HG03460 (cell line): ENCODE data around the gene SRSF9.
"Not testable (repeated sequence)": the region's sequence is repeated elsewhere in the genome, so short reads cannot be mapped to it uniquely, and the experiment has no call there.

ENCODE experiments used
- ATAC-seq: cut with Tn5 transposase; IDR thresholded peaks from one replicate; pipeline ENCODE4 v1.9.1; 2021; ENCODE audit not compliant: unreplicated experiment

SRSF9 gene

GRCh38 chr12:120469450-120470149 is at the start of gene SRSF9:
Gene SRSF9, minus strand, starts transcription at chr12:120469748. Its CDS starts 139 bp downstream, at chr12:120469609.
- ATAC-seq, result peak; percentile 85

GRCh38 chr12:120519324-120519723 is 49.8 kb upstream of the SRSF9 start:
- not testable (repeated sequence) for ATAC-seq

- no peak for ATAC-seq
Measured at GRCh38 chr12:120515496-120515895, 45.9 kb upstream of the SRSF9 start.

- ATAC-seq, result no peak
Measured at GRCh38 chr12:120514002-120514401, 44.5 kb upstream of the SRSF9 start.

- no peak for ATAC-seq
Measured at GRCh38 chr12:120508537-120508936, 39.0 kb upstream of the SRSF9 start.

- ATAC-seq, result no peak
Measured at GRCh38 chr12:120504587-120504986, 35.0 kb upstream of the SRSF9 start.

GRCh38 chr12:120500581-120500980 is 31.0 kb upstream of the SRSF9 start:
- no peak for ATAC-seq

GRCh38 chr12:120498870-120499515 is 29.4 kb upstream of the SRSF9 start:
- no peak for ATAC-seq

GRCh38 chr12:120497524-120498150 is 28.1 kb upstream of the SRSF9 start:
- ATAC-seq, result no peak

GRCh38 chr12:120496413-120497340 is 27.1 kb upstream of the SRSF9 start:
- ATAC-seq, result peak; percentile 12

GRCh38 chr12:120495731-120496412 is 26.3 kb upstream of the SRSF9 start, which contains the start of gene DYNLL1:
Gene DYNLL1, plus strand, starts transcription at chr12:120496113. Its CDS starts 309 bp downstream, at chr12:120496422.
- peak; percentile 89 for ATAC-seq

GRCh38 chr12:120495186-120495730 is 25.7 kb upstream of the SRSF9 start:
- ATAC-seq, result peak; percentile 4

- no peak for ATAC-seq
Measured at GRCh38 chr12:120490833-120491512, 21.4 kb upstream of the SRSF9 start.

- no peak for ATAC-seq
Measured at GRCh38 chr12:120490325-120490724, 20.8 kb upstream of the SRSF9 start.

- no peak for ATAC-seq
Measured at GRCh38 chr12:120489018-120489417, 19.5 kb upstream of the SRSF9 start.

- ATAC-seq, result no peak
Measured at GRCh38 chr12:120488057-120488640, 18.6 kb upstream of the SRSF9 start.

- ATAC-seq, result not testable (repeated sequence)
Measured at GRCh38 chr12:120487552-120487951, 18.0 kb upstream of the SRSF9 start.

GRCh38 chr12:120485961-120486881 is 16.7 kb upstream of the SRSF9 start:
- no peak for ATAC-seq
